CD4-positive, alpha-beta T cell (primary cell): Measurements from ENCODE around the gene TRIM40. TPM values are rescaled to one million over a fixed set of nuclear protein-coding genes. Genes with fewer than 3 reads are reported as not detected.
A peak's percentile ranks its signal among the peaks of the same experiment; 100 is the strongest.

Experiments
- ATAC-seq: fragments of 200-7000 bp; cut with Tn5 transposase; one replicate; pipeline ENCODE4 v1.10.0; 2022; ENCODE audit warnings: mild to moderate bottlenecking; ENCODE audit not compliant: poor library complexity
- CTCF ChIA-PET: fragments of 350-600 bp; sonication (Branson Sonifier 250); formaldehyde crosslinking; loops from one replicate; lab custom pipeline; 2021; ENCODE audit warnings: antibody characterized with exemption, inconsistent platforms; lab: Charles Lee
- POLR2A ChIA-PET: fragments of 350-600 bp; sonication (Branson Sonifier 250); formaldehyde crosslinking; loops from one replicate; lab custom pipeline; 2021; ENCODE audit warnings: antibody characterized with exemption, inconsistent platforms; lab: Charles Lee
- DNase-seq, 14 experiments: peaks; one replicate each; pipeline ENCODE4 v3.0.0-alpha.2; 2013 to 2020; ENCODE audit warnings: mixed read lengths in 2 of 14
- H3K27ac ChIP-seq, 2 donors: one replicate each; pipeline versions ENCODE4 v1.5.1 to v1.7.0; 2013; ENCODE audit warnings: low read length in 2 of 2, low read depth in 1 of 2, mild to moderate bottlenecking in 1 of 2
- H3K27me3 ChIP-seq, 2 experiments: 1 replicate in 1 of 2; 2 replicates in 1 of 2; pipeline versions ENCODE4 v1.6.1 to v1.7.0; 2013; ENCODE audit warnings: low read length in 2 of 2, control low read depth in 1 of 2, mild to moderate bottlenecking in 1 of 2, moderate library complexity in 1 of 2; ENCODE audit not compliant: insufficient read depth in 2 of 2, control insufficient read depth in 1 of 2
- H3K36me3 ChIP-seq: one replicate; pipeline ENCODE4 v1.6.1; 2013; ENCODE audit warnings: low read length, control low read depth; ENCODE audit not compliant: insufficient read depth
- H3K4me1 ChIP-seq: one replicate; pipeline ENCODE4 v1.6.1; 2013; ENCODE audit warnings: low read length, control low read depth; ENCODE audit not compliant: insufficient read depth
- H3K4me3 ChIP-seq: one replicate; pipeline ENCODE4 v1.5.1; 2013; ENCODE audit warnings: mild to moderate bottlenecking, low read length, moderate library complexity
- H3K9me3 ChIP-seq, 2 experiments: 1 replicate in 1 of 2; 2 replicates in 1 of 2; pipeline versions ENCODE4 v1.6.1 to v1.7.0; 2013; ENCODE audit warnings: low read length in 2 of 2, mild to moderate bottlenecking in 2 of 2, control low read depth in 1 of 2, moderate library complexity in 1 of 2; ENCODE audit not compliant: control insufficient read depth in 1 of 2, insufficient read depth in 1 of 2
- H3K27ac Mint-ChIP-seq: one replicate; pipeline ENCODE4 v1.8.0; 2020; ENCODE audit warnings: mixed read lengths
- H3K27me3 Mint-ChIP-seq: one replicate; pipeline ENCODE4 v1.8.0; 2021; ENCODE audit warnings: mixed read lengths
- H3K36me3 Mint-ChIP-seq: one replicate; pipeline ENCODE4 v1.8.0; 2021; ENCODE audit warnings: low read depth, mixed read lengths
- H3K4me1 Mint-ChIP-seq: one replicate; pipeline ENCODE4 v1.8.0; 2021; ENCODE audit warnings: low read depth, mixed read lengths
- H3K4me3 Mint-ChIP-seq: one replicate; pipeline ENCODE4 v1.8.0; 2020; ENCODE audit warnings: mild to moderate bottlenecking, mixed read lengths
- H3K9me3 Mint-ChIP-seq: one replicate; pipeline ENCODE4 v1.8.0; 2020; ENCODE audit warnings: mixed read lengths
- CTCF ChIP-seq: fragments of 200-600 bp; IDR thresholded peaks from one replicate; pipeline ENCODE4 v1.8.0; 2022; ENCODE audit warnings: antibody characterized with exemption, mild to moderate bottlenecking
- intact Hi-C, 2 experiments: fragments of 100-400 bp; cut with DNase I in 1 of 2; cut with micrococcal nuclease in 1 of 2; formaldehyde crosslinking; loops; one replicate each; pipeline versions ENCODE4 v1.15.1 to v1.9.0; 2023 to 2025; cut with DNase I, micrococcal nuclease
- total RNA-seq, 174 experiments: library from RNA in 2 of 174; stranded (reverse) in 2 of 174; gene quantifications; one replicate each; pipeline ENCODE4 v1.2.3 and lab custom pipeline; 2021 to 2026

Gene TRIM40
- total RNA-seq, 2 experiments from 2014 or later: not detected

GRCh38 chr6:30178837-30179236, 42.9 kb downstream of the TRIM40 start:
- intact Hi-C loops: no loop called here
- Histone ChIP-seq H3K36me3 (no peaks in the 10 kb centered on the region), H3K4me3 (no peak overlapping the region), H3K4me1 (no peaks in the 10 kb centered on the region), H3K27ac (no peak overlapping the region), H3K27me3 (peaks cover 5 to 35% of the 10 kb centered on the region in 2 experiments), H3K9me3 (peaks cover 13 to 14% of the 10 kb centered on the region in 2 experiments)
- Mint-ChIP-seq H3K27ac (no peak overlapping the region), H3K27me3 (peaks cover 54% of the 10 kb centered on the region), H3K36me3 (no peaks in the 10 kb centered on the region), H3K4me1 (no peaks in the 10 kb centered on the region), H3K9me3 (peaks cover 5% of the 10 kb centered on the region), H3K4me3 (no peak overlapping the region)
- TF ChIP-seq CTCF: no peak
- ChIA-PET POLR2A (no interaction called here), CTCF (no interaction called here)
- ATAC-seq: no peak
- DNase-seq: no peak

GRCh38 chr6:30180145-30180544, 44.2 kb downstream of the TRIM40 start:
- no peak for ATAC-seq
- peaks cover 41% of the 10 kb centered on the region for H3K27me3 Mint-ChIP-seq
- peaks cover 12% of the 10 kb centered on the region for H3K36me3 Mint-ChIP-seq
- H3K9me3 Mint-ChIP-seq: peaks cover 5% of the 10 kb centered on the region
- no peak for DNase-seq
- TF ChIP-seq CTCF: no peak
- peaks cover 13 to 14% of the 10 kb centered on the region in 2 experiments for H3K9me3 ChIP-seq
- no peak overlapping the region for H3K27ac Mint-ChIP-seq
- no peak overlapping the region for H3K27ac ChIP-seq
- peaks cover 2 to 22% of the 10 kb centered on the region in 2 experiments for H3K27me3 ChIP-seq
- intact Hi-C loops: no loop called here
- no peaks in the 10 kb centered on the region for H3K4me1 Mint-ChIP-seq
- CTCF ChIA-PET: no interaction called here
- H3K4me3 ChIP-seq: no peak overlapping the region
- H3K4me1 ChIP-seq: no peaks in the 10 kb centered on the region
- POLR2A ChIA-PET: no interaction called here
- H3K36me3 ChIP-seq: peaks cover 10% of the 10 kb centered on the region
- H3K4me3 Mint-ChIP-seq: no peak overlapping the region

- Mint-ChIP-seq H3K36me3 (peaks cover 52% of the 10 kb centered on the region), H3K4me3 (no peak overlapping the region)
Measured at GRCh38 chr6:30184417-30185031, 48.6 kb downstream of the TRIM40 start.

More at GRCh38 chr6:30184417-30185031, 48.6 kb downstream of the TRIM40 start:
- CTCF ChIA-PET: no interaction called here
- Histone ChIP-seq H3K27ac (no peak overlapping the region), H3K4me1 (no peaks in the 10 kb centered on the region), H3K9me3 (peaks cover 6 to 14% of the 10 kb centered on the region in 2 experiments), H3K36me3 (peaks cover 46% of the 10 kb centered on the region), H3K27me3 (peaks cover 0 to 5% of the 10 kb centered on the region in 2 experiments), H3K4me3 (no peak overlapping the region)
- peaks cover 4% of the 10 kb centered on the region for H3K9me3 Mint-ChIP-seq
- DNase-seq (no peak), ATAC-seq (no peak)
- H3K27ac Mint-ChIP-seq: peak overlapping the region; percentile 18
- H3K4me1 Mint-ChIP-seq: no peaks in the 10 kb centered on the region
- intact Hi-C loops: no loop called here
- peaks cover 2% of the 10 kb centered on the region for H3K27me3 Mint-ChIP-seq
- TF ChIP-seq CTCF: no peak
- POLR2A ChIA-PET: no interaction called here
